ENCODE data around the gene RTL1.
A peak's percentile ranks its signal among the peaks of the same experiment; 100 is the strongest.

The RTL1 gene

DNA sequence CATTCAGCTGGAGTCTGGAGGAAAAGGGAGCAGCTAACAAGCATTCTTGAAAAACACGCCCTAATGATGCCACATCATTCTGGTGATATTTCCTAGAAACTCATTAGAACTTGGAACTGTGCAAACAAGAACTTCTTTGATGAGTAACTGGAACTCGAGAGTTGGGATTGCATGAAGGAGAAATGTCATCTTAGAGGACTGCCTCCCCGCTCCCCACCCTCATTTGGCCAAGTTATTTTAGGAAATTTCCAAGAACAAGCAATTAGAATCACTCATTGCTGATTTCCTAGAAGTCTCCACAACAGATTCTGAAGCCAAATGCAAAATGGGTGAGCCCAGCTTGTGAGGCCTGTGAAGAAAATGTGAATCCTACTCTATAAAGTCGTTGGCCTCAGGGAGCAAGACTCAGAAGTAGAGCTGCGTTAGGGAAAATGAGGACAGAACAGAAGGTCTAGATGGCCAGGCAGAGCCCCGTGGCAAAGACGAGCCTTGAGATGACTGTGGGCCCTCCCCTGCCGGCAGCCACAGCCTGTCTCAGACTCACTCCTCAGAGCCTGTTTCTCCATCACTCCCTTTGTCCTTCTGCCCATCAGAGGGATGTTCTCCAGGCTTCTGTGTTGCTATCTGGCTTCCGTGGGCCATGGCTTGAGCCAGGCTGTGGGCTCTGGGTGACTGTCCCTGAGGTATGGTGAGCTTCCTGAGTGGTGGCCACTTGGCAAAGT lies 38.4 kb downstream of the RTL1 start:
- no peak for DNase-seq (ENCODE audit: low spot score)

DNA sequence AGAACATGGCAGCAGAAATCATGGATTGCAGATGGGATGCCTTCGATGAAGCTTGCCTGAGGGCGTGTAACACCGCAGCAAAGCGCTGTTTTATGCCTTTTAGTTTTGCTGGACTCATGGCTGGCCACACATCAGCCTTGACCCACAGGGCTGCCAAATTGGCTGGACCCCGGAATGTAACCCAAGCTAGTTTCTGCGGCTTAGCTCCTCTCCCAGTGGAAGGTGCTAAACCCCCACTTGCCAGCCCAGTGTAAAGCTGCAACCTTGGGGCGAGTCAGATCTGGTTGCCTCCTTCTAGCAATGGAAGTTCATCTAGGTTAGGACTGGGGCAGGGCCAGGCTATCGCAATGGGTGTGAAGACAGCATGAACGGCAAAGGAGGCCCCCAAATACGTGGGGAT lies 39.3 kb downstream of the RTL1 start:
- no peak for DNase-seq (ENCODE audit: low spot score)

DNA sequence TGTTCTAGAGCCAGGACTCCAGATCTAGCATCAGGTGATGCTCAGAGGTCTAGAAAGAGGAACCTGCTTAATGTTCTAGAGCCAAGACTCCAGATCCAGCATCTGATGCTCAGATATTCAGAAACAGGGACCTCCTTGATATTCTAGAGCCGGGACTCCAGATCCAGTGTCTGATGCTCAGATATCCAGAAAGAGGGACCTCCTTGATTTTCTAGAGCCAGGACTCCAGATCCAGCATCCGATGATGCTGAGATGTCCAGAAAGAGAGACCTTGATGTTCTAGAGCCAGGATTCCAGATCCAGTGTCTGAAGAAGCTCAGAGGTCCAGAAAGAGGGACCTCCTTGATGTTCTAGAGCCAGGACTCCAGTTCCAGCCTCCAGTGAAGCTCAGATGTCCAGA lies 40.7 kb downstream of the RTL1 start:
- DNase-seq (ENCODE audit: low spot score): no peak

GRCh38 chr14:100862277-100862676 lies 41.2 kb downstream of the RTL1 start:
- no peak for DNase-seq (ENCODE audit: low spot score)

GRCh38 chr14:100861937-100862247 lies 41.6 kb downstream of the RTL1 start:
- no peak for DNase-seq (ENCODE audit: low spot score)

DNA sequence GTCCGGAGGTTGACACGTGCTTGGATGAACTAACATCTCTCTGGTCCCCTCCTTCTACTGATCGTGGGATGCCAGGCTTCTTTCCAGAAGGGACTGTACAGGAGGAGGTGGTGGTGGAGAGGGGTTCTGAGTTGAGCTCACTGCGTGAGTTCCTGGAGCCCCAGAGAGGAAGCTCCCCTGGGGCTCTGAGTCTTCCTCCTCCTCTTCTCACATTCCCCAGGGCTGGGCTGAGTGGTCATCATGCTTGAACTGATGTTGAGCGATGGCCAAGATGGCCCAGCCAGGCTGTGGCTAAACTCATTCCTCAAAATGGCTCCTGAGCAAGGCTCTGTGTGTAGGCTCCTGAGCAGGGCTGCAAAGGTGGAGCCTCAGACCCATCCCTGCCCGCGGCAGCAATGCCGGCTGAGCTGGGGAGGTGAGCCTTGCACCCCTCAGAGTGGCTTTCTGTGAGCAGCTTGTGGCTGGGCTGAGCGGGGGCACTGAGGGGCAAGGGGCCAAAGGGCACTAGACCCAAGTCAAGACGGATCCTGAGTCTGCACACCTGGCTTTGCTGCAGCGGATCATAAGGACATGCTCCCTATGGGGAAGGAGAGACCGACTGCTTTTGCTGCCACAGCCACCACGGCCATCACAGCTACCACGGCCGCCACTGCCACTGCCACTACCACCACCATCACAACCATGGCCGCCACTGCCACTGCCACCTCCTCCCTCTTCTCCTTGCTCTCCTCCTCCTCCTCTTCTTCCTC lies 42.2 kb downstream of the RTL1 start:
- DNase-seq (ENCODE audit: low spot score): no peak

GRCh38 chr14:100860556-100861187 lies 42.9 kb downstream of the RTL1 start:
- no peak for DNase-seq (ENCODE audit: low spot score)

DNA sequence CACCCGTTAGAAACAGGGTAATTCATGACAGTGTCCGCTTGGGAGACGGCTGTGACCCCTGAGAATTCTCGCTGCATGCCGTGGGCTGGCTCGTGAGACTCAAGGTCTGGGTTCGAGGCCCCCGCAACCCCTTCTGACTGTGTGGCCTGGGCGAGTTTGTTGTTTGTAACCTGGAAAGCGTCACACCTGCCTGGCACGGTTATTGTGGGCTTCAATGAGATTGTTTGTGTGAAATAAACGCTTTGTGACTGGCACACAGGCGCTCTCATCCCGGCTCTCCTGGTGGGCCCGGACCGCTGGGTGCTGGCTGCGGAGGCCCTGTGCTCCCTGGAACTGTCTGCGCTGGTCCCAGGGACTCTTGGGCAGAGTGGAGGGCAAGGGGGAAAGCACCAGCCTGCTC lies 43.7 kb downstream of the RTL1 start:
- no peak for DNase-seq (ENCODE audit: low spot score)

DNA sequence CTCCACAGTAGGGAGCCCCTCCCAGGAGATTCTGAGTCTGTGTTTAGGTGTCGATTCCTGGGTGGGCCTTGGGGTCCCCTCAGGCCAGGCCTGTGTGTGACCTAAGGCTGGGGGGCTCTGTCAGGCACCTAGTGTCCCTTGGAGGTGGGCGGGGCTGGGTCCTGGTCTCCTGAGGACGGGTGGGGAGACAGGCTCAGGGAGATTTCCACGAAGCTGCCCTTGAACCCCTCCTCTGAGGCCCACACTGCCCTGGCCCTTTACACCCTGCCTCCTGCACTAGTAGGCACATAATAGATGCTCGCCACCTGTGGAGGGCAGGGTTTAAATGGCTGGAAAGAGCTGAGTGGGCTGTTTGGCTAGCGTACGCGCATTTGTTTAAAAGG lies 44.7 kb downstream of the RTL1 start:
- no peak for DNase-seq (ENCODE audit: low spot score)

- DNase-seq (ENCODE audit: low spot score): no peak
These were observed 45.3 kb downstream of the RTL1 start for GRCh38 chr14:100857923-100858837.

DNA sequence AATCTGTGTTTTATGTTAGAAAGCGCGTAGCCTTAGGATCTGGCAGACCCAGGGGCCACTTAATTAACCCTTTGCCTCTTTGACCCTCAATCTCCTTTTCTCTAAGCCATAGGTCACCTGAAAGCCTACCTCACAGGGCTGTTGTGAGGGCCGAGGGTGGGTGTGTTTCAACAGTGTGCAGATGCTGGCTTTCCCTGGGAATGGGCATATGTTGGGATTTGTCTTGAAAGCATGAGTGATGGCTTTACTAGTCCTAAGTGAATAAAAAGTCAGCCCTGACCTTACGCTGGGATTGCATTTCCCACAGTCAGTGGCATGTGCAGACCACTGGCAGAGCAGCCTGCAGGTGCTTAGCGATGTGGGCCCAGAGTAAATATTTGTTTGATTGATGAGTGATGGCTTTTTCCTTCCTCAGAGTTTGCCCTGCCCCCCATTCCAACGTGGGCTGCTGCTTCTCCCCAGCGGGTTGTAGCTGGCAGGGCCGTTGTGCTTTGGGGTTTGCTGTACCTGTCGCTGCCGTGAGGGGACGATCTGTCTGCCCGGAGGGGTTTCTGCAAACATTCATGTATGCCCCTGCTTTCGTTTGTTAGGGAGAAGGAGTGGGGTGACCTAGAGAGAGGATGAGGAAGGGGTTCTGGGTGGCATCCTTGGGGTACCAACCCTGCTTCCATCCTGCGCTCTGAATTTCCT lies 46.1 kb downstream of the RTL1 start:
- DNase-seq (ENCODE audit: low spot score): no peak

GRCh38 chr14:100856056-100856950 lies 47.2 kb downstream of the RTL1 start:
- DNase-seq (ENCODE audit: low spot score): no peak

DNA sequence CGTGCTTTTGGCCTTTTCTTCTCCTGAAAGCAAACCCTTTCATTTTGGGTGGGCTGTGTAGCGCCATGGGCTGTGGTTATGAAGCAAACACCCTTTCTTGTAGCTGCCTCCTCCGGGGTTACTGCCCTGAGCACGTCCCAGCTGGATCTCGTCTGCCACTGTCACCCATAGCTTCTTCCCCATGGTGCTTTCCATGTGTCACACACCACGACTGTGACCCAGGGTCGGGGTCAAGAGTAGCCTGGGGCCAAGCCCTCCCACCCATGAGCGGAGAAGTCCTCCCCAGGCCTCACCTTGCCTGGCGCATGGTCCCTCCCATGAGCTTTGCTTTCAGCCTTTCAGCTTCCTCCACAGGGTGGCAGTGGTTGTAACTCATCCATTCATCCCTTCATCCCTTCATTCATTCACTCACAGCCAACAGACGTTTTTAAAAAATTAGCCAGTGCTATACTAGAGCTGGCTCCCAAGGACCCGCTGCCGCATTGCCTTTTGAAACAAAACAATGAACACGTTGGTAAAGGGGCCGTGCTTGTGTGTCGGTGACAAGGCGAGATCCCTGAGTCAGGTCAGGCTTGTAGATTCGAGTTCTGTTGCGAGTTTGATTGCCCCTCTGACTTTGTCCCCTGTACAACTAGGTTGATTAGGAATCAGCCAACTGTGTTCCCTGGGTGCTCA lies 48.1 kb downstream of the RTL1 start:
- no peak for DNase-seq (ENCODE audit: low spot score)

DNA sequence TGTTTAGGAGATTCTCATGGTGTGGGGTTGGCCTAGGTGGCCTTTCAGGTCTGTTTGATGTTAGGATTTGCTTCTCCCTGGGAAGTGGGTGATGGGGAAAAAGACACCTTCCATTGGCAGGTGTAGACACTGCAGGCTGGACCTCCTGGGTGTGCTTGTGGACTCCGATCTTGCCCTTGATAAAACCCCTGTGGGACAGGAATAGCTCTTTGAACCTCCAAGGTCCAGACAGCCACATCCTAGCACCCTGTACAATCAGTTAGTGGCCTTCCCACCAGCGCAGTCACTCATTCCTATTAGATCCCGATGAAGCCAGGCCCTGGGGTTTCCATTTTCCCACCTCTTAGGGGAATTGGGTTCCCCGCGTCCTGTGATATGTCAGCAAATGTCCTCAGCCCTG lies 49.1 kb downstream of the RTL1 start:
- DNase-seq (ENCODE audit: low spot score): no peak

DNA sequence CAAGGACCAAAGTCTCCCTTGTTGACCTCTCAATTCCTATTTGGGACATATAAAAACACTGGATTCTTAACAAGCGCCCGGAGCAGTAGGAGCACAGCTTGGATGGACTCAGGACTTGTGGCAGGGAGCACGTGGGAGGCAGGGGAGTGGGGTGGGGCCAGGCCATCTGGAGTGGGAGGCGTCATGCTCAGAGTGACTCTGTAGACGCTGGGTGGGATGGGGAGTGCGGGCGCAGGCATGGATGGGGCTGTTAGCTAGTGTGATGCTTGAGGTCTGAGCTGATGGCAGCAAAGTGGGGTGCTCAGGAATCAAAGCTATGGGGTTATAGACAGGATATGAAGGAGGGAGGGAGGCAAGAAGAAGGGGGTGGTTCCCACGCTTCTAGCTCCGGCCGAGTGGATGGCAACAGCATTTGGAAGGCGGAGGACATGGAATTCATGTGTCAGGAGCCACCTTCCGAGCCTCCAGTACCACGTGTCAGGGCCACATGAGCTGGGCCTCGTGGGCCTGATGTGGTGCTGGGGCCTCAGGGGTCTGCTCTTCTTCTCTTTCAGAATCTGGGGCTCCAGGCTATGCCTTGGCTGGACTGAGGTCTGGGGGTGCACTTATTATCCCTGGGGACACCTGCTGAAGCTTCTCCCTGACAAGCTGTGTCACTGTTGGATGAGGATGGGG lies 51.4 kb downstream of the RTL1 start:
- no peak for DNase-seq (ENCODE audit: low spot score)

DNA sequence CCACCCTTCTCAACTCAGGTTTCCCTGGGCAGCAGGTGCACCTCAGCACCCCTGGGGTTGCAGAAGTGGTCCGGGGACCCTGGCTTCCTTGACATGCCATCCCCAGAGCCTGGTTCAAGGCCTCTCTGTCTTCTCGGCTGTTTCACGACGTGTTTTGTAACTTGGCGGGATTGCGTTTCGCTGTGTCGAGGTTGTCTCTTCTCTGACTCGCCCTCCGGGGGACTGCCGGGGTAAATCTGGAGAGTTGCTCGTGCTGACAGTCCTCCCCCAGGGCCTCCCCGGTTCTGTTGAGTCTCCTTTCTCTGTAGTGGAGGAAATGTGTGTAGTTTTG lies 52.0 kb downstream of the RTL1 start:
- no peak for DNase-seq (ENCODE audit: low spot score)

DNA sequence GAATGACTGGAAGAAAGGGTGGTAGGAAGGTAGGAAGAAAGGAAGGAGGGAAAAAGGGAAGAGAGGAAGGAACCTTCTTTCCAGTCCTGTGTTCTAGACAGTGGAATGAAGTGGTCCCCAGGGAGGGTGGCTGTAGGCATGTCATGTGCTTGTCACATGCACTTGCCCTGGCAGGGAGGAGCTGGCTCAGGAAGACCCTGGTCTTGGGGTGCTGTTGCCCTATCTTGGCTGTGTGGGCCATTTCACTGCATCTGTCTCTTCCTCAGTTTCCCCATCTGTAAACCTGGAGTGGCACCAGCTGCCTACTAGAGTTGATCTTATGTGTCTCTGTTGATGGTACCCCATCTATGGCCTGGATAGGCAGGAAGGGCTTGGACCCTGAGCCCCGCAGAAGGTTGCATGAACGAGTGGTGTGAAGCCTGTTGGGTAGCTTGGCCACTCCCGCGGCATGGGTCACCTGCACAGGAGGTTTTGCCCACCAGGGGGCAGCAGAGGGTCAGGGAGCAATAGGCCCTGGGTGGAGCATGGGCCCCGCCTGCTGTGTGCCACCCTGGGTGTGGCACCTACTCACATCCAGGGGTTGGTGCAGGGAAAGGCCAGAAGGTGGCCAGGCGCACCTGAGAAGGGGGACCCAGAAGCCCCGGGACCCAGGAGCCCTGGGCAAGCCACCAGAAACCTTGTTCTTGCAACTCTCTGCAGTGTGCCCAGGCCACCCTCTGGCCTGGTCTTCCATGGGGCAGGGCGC lies 52.5 kb downstream of the RTL1 start:
- peak; percentile 70 for DNase-seq (ENCODE audit: low spot score)

GRCh38 chr14:100849115-100849781 lies 54.3 kb downstream of the RTL1 start:
- DNase-seq (ENCODE audit: low spot score): no peak
